Measurements from ENCODE around the gene SBF2. TPM values are rescaled to one million over a fixed set of nuclear protein-coding genes. Genes with fewer than 3 reads are reported as not detected.

The SBF2 gene
- total and polyA plus RNA-seq, 2 of the 13 experiments (the other 11 are each of a cell fraction or from before 2014, with no cell fraction given): 24.0 to 45.8 TPM

- no peak for TF ChIP-seq GATA4 (IDR thresholded peaks at IDR 0.05; ENCODE audit: borderline replicate concordance, low read depth)
- no peak for TF ChIP-seq PAXIP1 (CRISPR knock-in tag; conservative IDR thresholded peaks at IDR 0.05)
- no peak for TF ChIP-seq ZNF441 (CRISPR knock-in tag; IDR thresholded peaks at IDR 0.05; ENCODE audit: borderline replicate concordance)
- TF ChIP-seq NCOA5 (CRISPR knock-in tag; IDR thresholded peaks at IDR 0.05): no peak
- TF ChIP-seq FIP1L1 (IDR thresholded peaks at IDR 0.05; ENCODE audit: borderline replicate concordance, insufficient read depth, low read depth, low read length): no peak
- TF ChIP-seq ATF3 (CRISPR knock-in tag; IDR thresholded peaks at IDR 0.05): no peak
- TF ChIP-seq ZBTB42 (CRISPR knock-in tag; IDR thresholded peaks at IDR 0.05): no peak
- TF ChIP-seq ZNF782 (CRISPR knock-in tag; IDR thresholded peaks at IDR 0.05; ENCODE audit: borderline replicate concordance): no peak
- no peak for TF ChIP-seq MTA1 (CRISPR knock-in tag; IDR thresholded peaks at IDR 0.05; ENCODE audit: borderline replicate concordance)
Observed at GRCh38 chr11:10162222-10162621, 131.8 kb downstream of the SBF2 start (continued).

- intact Hi-C loops (cut with micrococcal nuclease; ENCODE audit: unreplicated experiment) (no loop called here), in situ Hi-C loops (cut with HindIII; ENCODE audit: extremely low pct_ligation_motif_present, low pct_unique_long_range_greater_than_20kb) (no loop called here)
- WGBS (ENCODE audit: low lambda C conversion rate): 95% methylated on average over 2 of the region's 2 CpGs
- no peak overlapping the region for H3K4me3 ChIP-seq (replicated peaks in 1 of 3; ENCODE audit: insufficient read depth in 1 of 3, low read depth in 2 of 3, low read length in 3 of 3)
- H4K20me1 ChIP-seq (ENCODE audit: insufficient read depth, low read length): peaks cover 8% of the 10 kb centered on the region; the same call in 1 of the 2 replicates
- no peaks in the 10 kb centered on the region for H3K9me3 ChIP-seq (ENCODE audit: low read length)
- no peak overlapping the region for H2AFZ ChIP-seq (ENCODE audit: low read length)
- no TSS peak for BruUV-seq (replicated peaks)
- DNase-seq (ENCODE audit: low spot score): no peak
- POLR2A ChIA-PET: no interaction called here
- H3K36me3 ChIP-seq (replicated peaks in 1 of 2; ENCODE audit: control insufficient read depth in 1 of 2, insufficient read depth in 2 of 2, low read length in 2 of 2): no peaks in the 10 kb centered on the region
- no peaks in the 10 kb centered on the region for H3K27me3 ChIP-seq (ENCODE audit: control insufficient read depth in 1 of 2, insufficient read depth in 2 of 2, low read length in 2 of 2)
- no peak for FAIRE-seq
- CTCF ChIA-PET (ENCODE audit: low intra/inter-chr PET ratio, low total read pairs): no interaction called here
- H3K27ac ChIP-seq (ENCODE audit: extremely low read length, insufficient read depth, low read length): no peak overlapping the region
- no peak overlapping the region for H3K9ac ChIP-seq (ENCODE audit: insufficient read depth, low read depth, low read length)
- H3K4me2 ChIP-seq (ENCODE audit: low read depth, low read length): no peak overlapping the region
- H3K79me2 ChIP-seq (ENCODE audit: insufficient read depth, low read length): peaks cover 3% of the 10 kb centered on the region
- no peaks in the 10 kb centered on the region for H3K4me1 ChIP-seq (ENCODE audit: insufficient read depth, low read length)
- ATAC-seq: no peak
- no peak for TF ChIP-seq TFAP4 (IDR thresholded peaks at IDR 0.05; ENCODE audit: borderline replicate concordance, low read depth)
- TF ChIP-seq DDIT3 (CRISPR knock-in tag; IDR thresholded peaks at IDR 0.05): no peak
- no peak for TF ChIP-seq HNRNPUL1 (IDR thresholded peaks at IDR 0.05; ENCODE audit: low read depth, low read length)
- no peak for TF ChIP-seq TMF1 (CRISPR knock-in tag; IDR thresholded peaks at IDR 0.05; ENCODE audit: low read depth)
- TF ChIP-seq PBX3 (CRISPR knock-in tag; IDR thresholded peaks at IDR 0.05; ENCODE audit: borderline replicate concordance): no peak
Observed at GRCh38 chr11:10160350-10160749, 133.7 kb downstream of the SBF2 start.
